ENCODE data around the gene ZNF462.

The ZNF462 gene

DNA sequence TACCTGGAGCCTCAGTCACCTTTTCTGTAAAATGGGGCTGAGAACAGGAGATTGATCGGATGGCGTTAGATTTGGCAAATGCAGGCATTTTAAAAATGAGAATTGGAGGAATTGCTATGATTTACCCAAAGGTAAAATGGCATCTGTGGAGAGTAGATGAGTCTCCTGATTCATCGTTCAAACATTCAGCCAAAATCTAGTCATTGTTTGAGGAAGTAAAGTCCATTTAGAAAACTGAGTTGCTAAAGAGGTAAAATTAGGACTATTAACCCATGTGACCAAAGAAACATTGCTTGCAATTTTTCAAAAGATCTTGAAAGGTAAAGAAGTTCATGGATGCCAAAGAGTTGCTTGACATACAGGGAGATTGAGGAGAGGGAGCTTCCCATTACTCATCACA lies 69.7 kb downstream of the ZNF462 start:
- no peak for DNase-seq

DNA sequence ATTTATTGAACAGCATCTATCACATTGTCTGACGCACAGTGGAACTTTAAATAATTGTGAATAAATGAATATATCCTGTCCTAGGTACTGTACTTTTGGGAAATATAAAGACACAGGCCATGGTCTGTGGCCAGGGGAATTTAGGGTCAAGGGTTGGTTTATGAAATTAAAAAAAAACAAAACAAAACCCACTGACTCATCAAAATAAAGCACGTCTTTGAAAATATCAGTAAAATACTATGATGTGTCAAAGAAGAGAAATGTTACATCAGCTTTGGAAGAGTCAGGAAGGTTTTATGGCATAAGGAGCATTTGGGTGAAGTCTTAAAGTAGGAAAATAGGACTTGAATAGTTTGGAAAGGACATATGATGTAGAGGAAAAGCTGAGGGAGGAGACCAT lies 70.5 kb downstream of the ZNF462 start:
- DNase-seq: no peak

DNA sequence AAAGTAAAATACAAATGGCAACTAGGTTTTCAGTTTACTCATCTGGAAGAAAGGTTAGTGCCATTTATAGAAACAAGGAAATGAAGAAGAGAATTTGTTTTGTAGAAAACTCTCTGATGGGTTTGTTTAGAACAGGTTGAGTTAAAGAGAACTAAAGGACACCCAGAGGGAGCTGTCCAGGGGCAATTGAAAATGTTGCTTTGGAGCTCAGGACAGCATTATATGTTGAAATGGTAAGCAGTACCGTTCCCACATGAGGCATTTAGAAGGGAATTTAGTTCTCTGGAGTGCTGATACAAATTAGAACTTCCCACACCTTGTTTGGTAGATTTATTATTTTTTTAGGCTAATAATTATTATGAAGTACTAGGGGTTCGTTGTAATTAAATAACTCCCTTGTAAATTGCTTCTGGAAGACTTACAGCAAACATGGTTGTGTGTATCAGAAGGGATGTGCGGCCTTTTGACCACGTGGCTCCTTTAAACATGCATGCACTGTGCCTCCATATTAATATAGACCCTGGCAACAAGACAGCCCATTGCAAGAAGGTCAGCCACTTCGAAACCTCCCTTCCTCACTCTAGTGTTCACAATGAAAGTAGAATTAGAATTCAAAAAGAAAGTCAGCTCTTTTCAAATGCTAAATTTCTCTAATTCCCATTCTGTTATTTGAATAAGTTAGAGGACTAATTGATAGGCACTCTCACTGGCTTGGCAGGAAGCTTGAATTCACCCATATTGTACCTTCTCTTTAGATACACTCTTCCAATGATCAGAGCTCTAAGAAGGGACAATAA lies 71.7 kb downstream of the ZNF462 start:
- no peak for DNase-seq

DNA sequence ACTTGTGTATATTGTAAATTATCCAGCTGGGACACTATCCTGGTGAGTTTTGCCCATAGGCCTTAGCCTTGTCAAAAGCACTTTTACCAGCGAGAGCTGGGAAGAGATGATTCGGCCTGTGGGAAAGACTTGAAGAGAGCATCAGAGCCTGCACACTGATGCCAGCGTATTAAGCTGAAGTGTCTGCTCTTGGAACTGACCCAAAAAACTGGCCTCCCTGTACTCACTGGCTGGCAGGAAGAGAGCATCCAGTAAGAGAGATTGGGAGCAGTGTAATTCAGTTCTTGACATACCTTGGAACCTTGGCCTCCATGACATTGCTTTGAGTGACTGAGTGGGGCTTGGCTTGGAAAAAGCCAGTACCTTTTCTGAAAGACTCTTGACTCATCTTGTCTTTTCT lies 73.7 kb downstream of the ZNF462 start:
- DNase-seq: no peak

DNA sequence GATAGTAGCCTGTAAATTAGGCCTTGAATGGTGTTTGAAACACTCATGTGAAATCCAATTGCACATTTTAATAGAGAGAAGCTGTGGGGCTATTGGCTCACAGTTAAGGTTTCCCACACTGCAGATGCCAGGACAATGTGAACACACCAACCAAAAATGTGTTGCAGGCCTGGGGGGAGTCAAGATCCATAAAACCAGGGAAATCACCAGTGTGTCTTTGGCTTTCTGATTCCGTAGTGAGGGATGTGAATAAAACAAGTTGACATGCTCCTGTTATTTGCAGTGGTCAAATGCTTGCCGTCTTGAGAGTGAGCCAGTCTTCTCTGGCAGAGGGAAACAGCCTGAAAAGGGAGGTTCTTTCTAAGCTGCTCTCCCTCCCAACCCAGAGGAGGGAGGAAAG lies 79.0 kb downstream of the ZNF462 start:
- no peak for DNase-seq

DNA sequence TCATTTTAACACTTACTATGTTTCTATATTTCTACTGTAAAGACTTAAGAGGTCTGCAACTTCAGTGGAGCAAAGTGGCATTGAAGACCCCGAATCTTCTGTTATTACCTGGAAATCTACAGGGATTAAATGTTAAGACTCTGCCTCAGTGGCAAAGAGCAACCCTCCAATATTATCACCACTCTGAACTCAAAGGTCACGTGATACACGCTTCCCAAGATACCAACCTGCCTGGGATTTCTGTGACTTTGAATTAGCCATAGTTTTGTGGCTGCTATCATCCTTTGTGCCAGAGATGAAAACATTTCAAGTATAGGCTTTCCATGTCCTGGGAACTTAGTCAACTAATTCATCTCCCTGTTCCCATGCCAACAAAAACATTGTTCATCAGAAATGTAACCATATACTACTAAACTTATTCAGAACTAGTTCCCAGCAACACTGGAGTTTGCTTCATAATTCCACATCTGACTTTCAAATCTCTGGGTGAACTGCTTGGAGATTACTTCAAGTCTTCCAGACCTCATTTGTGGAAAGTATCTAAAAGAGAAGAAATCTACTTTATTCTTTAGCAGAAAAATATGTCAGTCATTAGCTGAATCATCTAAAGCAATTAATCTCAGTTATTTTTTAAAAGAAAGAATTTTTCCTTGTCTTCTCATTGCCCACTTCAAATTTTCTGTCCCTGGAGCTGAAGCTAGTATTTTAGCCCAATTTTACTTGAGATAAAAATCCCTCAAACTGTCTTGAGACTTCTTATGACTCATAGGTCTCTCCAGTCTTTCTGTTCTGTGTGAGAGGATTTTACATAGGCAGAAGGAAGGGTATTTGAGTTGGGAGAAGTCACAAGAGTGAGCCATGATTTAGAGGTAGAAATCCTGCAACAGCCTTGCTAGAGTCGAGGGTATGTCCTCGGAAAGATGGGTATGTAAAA lies 83.0 kb downstream of the ZNF462 start:
- no peak for DNase-seq

DNA sequence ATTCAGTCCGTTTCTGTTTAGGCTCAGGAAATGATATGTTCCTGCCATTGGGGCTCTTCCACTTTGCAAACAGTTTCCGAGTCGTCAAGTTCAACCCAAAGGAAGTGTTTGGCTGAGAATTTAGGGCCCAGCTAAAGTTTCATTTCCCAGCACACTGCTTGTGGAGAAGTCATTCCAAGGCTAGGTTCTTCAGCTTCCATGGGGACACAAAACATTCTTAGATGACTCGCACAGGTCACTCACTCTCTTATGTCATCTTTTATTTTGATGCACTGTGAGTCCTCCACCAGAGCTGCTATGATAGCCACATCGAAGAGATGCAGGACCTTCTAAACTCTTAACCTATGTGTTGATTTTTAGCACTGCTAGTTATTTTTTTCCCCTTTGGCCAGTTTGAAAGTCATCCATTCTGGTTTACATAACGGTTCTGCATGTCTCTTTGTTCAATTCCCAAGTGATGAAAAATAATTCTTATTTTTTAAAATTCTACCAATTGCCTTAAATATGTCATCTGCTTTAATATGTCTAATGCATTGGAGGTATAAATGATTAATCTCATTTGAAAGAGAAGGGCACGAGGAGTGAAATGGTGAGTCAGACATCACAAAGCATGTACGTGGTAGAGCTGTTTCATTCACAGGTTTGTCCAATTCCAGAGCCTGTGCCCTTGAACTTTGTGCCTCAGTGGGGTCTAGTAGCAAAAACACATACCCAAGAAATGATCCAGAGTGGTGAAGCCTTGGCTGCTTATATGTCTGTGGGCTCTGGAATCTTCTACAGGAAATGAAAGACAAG lies 84.3 kb downstream of the ZNF462 start:
- DNase-seq: no peak

DNA sequence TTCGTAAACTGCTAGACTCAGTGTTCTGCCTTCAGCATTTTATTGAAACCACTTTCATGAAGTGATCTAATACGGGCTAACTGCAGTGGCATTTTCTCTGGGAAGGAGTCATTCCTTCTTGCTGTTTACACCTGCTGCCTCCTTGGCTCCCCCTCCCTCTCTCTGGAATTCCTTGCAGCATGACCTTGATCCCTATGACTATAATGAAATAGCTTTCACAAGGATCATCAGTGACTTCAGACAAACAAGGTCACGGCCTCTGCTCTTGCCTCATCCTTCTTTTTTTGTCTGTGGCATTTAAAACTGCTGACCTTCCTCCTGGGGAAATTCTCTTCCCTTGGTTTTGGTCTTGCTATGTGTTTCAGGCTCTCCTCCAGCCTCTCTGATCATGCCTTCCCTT lies 90.2 kb downstream of the ZNF462 start:
- DNase-seq: no peak

DNA sequence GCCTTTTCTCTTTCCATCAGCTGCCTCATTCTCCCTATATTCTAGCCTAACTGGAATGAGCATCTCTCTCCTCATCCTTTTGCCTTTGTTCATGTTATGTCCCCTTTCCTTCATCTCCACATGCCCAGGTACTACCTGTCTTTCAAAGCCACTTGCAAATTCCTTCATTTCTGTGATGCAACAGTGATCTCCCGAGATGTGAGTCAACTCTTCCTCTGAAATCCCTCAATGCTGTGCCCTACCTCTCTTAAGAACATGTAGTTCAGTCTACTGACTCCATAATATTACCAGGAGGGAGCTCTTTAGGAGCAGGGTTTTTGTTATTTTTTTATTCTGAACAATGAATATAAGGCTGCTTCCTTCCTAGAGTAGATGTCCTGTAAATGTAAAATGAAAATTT lies 91.6 kb downstream of the ZNF462 start:
- DNase-seq: no peak

DNA sequence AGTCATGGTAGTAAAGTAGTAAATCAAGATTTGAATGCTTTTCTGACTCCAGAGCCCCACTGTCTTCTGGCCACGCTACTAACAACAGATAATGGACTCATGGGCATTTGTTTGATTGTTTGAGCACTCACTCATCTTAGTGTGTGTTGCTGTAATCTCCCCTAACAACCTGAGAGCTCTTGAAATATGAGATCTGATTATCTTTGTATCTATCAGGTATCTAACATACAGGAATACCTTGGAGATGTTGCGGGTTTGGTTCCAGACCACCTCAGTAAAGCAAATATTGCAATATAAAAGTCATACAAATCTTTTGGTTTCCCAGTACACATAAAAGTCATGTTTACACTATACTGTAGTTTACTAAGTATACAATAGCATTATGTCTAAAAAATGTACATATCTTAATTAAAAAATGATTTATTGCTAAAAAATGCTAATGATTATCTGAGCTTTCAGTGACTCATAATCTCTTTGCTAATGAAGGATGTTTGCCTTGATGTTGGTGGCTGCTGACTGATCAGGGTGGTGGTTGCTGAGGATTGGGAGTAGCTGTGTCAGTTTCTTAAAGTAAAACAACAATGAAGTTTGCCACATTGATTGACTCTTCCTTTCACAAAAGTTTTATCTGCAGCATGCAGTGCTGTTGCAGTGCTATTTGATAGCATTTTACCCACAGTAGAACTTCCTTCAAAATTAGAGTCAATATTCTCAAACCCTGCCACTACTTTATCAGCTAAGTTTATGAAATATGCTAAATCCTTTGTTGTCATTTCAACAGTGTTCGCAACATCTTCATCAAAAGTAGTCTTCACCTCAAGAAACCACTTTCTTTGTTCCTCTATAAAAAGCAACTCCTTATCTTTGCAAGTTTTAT lies 92.2 kb downstream of the ZNF462 start:
- DNase-seq: peak; percentile 46

DNA sequence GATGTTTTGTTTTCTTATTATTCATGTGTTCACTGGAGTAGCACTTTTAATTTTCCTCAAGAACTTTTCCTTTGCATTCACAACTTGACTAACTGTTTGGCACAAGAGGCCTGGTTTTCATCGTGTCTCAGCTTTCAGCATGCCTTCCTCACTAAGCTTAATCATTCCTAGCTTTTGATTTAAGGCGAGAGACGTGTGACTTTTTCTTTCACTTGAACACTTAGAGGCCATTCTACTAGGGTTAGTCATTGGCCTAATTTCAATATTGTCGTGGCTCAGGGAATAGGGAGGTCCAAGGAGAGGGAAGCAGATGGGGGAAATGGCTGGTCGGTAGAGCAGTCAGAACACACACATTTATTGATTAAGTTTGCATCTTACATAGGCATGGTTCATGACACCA lies 94.0 kb downstream of the ZNF462 start:
- no peak for DNase-seq

DNA sequence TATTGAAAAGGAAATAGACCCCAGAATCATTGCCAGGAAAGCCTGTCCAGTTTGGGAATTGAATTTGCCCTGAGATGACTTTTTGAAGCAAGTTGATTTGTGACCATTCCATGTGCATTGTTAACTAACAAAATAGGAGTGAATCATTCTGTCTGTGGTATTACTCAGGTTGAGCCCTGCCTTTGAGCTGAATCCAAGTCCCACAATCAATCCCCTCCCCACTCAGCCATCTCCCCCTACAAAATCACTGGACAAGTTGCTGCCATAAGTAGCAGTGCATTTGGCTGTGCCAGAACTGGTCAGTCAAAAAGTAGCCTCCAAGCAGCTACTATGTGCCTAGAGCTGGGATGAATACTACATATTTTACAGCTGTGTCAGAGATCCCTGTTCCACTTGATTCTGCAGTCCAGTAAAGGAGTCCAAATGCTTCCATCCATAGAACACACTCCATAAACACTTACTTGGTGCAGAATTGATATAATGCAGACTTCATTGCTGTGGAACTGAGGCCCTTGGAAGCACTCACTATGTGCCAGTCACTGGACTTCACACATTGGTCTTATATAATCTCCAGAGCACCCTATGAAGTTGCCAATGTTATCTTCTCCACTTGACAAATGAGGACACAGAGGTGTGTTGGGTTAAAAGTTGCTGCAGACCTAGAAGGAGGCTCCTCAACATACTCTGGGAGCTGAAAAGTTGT lies 96.1 kb downstream of the ZNF462 start:
- no peak for DNase-seq

DNA sequence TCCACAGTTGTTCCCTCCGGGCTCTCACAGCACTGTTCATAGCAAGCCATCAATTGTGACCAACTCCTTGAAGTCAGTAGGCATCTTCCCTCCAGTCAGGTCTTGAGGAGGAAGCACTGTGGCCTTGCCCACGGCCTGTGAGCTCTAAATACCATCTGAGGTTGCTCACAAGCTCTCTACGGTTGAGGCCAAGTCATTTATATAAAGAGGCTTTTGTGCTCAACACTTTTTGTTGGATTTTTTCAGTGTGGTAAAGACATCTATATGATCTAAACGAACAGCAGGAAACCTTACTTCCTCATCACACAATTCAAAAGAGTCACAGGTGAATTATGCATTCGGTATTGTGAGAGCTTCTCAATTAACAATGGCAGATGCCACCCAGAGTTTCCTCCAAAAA lies 97.3 kb downstream of the ZNF462 start:
- no peak for DNase-seq

DNA sequence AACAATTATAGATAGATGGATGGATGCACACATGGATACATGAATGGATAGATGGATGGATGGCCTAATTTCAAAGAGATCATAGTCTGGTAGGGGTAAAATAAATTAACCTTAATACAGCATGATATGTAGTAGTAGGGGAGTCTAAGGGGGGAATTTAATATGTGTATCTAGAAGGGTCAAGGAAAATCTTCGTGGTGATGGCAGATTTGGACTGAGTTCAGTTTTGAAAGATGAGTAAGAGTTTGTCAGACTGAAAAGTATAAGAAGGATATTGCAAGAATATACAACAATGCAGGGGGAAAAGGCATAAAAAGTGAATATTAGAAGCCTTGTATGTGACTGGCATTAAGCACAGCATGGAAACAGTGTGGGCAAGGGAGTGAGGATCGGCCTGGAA lies 98.7 kb downstream of the ZNF462 start:
- no peak for DNase-seq

DNA sequence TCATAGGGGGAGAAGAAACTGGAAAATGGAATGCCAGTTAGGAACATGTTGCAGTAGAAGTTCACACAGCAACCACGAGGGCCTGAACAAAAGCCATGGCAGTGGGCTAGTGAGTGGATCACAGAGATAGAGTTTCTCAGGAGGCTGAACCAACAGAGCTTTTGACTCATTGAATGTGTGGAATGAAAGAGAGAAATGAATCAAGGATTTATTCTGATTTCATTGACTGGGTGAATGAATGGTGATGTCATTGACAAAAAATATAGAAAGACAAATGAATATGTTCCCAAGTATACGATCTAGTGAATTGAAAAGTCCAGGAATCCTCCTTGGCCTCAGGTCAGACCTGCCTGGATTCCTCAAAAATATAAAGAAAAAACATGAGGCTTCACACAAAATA lies 99.2 kb downstream of the ZNF462 start:
- no peak for DNase-seq

DNA sequence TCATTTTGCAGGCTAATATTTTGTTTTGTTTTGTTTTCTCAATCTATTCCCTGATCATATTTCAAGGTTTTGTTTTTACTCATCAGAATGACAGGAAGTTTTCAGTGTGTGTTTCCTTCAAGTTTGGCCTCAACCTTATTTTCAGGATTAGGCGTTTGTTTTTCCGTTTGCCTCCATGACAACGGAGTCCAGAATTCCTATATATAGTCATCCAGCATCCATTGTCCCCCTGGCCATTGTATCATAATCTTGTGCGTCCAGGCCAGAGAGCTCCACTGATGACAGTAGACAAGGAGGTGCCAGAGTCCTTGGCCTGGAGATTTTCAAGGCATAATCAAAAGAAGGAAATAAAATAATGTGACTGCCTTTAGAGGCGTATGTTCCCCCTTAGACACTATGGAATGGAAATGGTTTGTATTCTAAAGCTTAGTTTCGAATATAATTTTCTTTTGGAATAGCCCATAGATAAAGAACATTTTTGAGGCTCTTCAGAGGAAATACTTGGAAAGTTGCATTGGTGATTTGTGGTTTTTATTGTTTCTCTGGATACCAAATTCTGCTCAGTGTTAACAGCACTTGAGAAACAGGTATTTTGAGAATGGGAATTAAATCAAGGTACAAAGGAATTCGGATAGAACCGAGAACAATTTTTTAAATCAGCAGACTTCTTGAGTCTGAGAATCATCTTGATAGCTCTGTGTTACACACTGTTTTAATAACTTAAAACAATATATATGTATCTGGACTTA lies 99.8 kb downstream of the ZNF462 start:
- no peak for DNase-seq

DNA sequence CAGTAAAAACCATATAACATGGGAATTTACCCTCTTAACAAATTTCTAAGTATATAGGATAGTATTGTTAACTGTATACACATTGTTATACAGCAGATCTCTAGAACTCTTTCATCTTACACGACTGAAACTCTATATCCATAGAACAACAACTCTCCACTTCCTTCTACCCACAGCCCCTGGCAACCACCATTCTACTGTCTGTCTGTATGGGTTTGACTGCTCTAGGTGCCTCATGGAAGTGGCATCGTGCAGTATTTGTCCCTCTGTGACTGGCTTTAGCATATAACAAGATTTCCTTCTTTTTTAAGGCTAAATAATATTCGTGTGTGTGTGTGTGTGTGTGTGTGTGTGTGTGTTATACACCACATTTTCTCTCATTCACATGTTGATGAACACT lies 100.7 kb downstream of the ZNF462 start:
- no peak for DNase-seq

DNA sequence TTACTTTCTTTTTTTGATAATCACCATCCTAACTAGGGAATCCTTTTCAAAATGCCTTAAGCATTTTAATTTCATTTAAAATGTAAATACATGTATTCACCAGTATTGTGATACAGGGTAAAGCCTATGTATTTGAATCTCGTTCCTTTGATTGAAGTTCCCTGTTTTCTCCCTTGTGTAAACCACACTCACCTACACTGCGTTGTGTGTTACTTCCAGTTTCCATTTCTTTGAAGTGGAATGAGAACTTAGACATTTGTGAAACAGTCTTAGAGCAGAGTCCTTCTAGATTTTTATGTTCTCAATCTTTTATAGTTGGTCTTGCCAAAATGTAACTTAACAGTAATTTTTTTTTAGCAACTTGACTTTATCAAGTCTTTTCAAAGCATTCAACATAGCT lies 101.4 kb downstream of the ZNF462 start:
- DNase-seq: no peak

DNA sequence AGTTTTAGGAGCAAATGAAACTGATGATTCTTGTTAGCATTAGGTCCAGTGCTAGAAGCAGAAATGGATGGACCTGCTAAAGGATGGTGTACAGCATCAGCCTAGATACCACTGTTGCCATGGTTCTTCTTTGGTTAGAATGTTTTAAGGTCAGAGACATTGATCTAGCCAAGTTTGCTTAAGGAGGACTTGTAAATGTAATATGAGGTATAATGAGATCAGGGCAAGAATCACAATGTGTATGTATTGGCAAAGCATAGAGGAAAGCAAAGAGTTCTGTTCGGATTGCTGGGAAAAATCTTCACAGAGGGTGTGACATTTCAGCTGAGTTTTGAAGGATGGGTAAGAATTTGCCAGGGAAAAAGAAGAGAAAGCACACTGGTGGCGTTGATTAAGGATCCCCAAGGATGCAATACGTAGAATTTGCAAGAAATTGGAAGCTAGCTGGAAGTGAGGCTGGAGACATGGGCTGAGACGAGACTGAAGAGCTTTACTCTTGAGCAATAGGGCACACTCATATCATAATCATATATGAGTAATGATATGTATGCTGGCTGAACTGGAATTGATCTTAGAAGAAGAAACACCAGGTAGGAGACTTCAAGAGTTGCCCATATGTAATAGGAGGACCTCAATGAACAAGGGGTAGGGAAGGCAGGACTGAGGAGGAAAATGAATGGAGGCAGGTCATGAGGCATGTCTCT lies 102.0 kb downstream of the ZNF462 start:
- no peak for DNase-seq

DNA sequence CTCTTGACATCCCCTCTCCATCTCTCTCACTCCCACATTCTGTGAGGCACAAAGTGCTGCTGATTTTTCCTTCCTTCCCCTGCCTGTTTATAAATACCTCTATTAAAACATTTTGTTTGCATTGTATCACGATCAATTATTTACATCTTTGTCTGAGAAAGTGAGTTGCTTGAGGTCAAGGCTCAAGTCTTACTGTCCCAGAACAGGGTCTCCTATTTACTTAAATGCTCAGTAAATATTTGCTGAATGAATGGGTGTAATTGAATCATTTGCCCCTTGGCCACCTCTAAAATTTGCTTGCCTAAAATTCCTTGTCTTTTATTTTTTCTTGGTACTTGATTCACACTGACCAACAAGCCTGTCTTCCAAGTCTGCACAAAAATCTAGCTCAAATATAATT lies 103.5 kb downstream of the ZNF462 start:
- no peak for DNase-seq
